ENCODE measurements around the gene ARF6.
A peak's percentile ranks its signal among the peaks of the same experiment; 100 is the strongest.
"Not testable (repeated sequence)": the region's sequence is repeated elsewhere in the genome, so short reads cannot be mapped to it uniquely, and the experiment has no call there.

Gene ARF6

GRCh38 chr14:49909016-49909415, 16.1 kb downstream of the ARF6 start:
- no peak for DNase-seq

GRCh38 chr14:49915085-49915484, 22.2 kb downstream of the ARF6 start:
- no peak for DNase-seq

- DNase-seq: no peak
Observed at GRCh38 chr14:49918706-49919105, 25.8 kb downstream of the ARF6 start.

- no peak for DNase-seq
Observed at GRCh38 chr14:49919825-49920659, 27.2 kb downstream of the ARF6 start.

GRCh38 chr14:49920935-49921334, 28.1 kb downstream of the ARF6 start:
- no peak for DNase-seq

- no peak for DNase-seq
Observed at GRCh38 chr14:49921401-49921800, 28.5 kb downstream of the ARF6 start.

- no peak for DNase-seq
Observed at GRCh38 chr14:49923442-49923841, 30.6 kb downstream of the ARF6 start.

- DNase-seq: no peak
Observed at GRCh38 chr14:49923881-49924280, 31.0 kb downstream of the ARF6 start.

GRCh38 chr14:49924852-49925251, 32.0 kb downstream of the ARF6 start:
- no peak for DNase-seq

GRCh38 chr14:49926803-49927202, 33.9 kb downstream of the ARF6 start:
- no peak for DNase-seq

- DNase-seq: no peak
Observed at GRCh38 chr14:49928015-49928414, 35.1 kb downstream of the ARF6 start.

GRCh38 chr14:49930720-49931119, 37.8 kb downstream of the ARF6 start:
- no peak for DNase-seq

- DNase-seq: no peak
Observed at GRCh38 chr14:49931523-49931922, 38.6 kb downstream of the ARF6 start.

GRCh38 chr14:49933128-49933527, 40.2 kb downstream of the ARF6 start:
- DNase-seq: no peak

- DNase-seq: no peak
Observed at GRCh38 chr14:49933704-49934103, 40.8 kb downstream of the ARF6 start.

- DNase-seq: no peak
Observed at GRCh38 chr14:49934646-49935045, 41.8 kb downstream of the ARF6 start.

GRCh38 chr14:49935526-49935925, 42.6 kb downstream of the ARF6 start:
- no peak for DNase-seq

GRCh38 chr14:49936246-49936645, 43.4 kb downstream of the ARF6 start:
- DNase-seq: not testable (repeated sequence)

- DNase-seq: not testable (repeated sequence)
Observed at GRCh38 chr14:49936882-49937281, 44.0 kb downstream of the ARF6 start.

- DNase-seq: not testable (repeated sequence)
Observed at GRCh38 chr14:49939215-49939614, 46.3 kb downstream of the ARF6 start.

GRCh38 chr14:49939884-49940510, 47.1 kb downstream of the ARF6 start:
- DNase-seq: no peak

GRCh38 chr14:49940808-49941421, 48.0 kb downstream of the ARF6 start:
- DNase-seq: peak in 1 of 2 donors; percentile 19

- DNase-seq: no peak
Observed at GRCh38 chr14:49942090-49942489, 49.2 kb downstream of the ARF6 start.

GRCh38 chr14:49944501-49944900, 51.6 kb downstream of the ARF6 start:
- DNase-seq: no peak

All from activated CD4-positive, alpha-beta T cell treated with anti-CD3 and anti-CD28 coated beads for 4 hours (primary cell).